ENCODE results near the gene KNTC1.
"Not testable (repeated sequence)": the region's sequence is repeated elsewhere in the genome, so short reads cannot be mapped to it uniquely, and the experiment has no call there.

Gene KNTC1

GRCh38 chr12:122526683-122527477 lies at the start of gene KNTC1, which contains the start of gene RSRC2:
Gene KNTC1, plus strand, starts transcription at chr12:122527249. Its CDS starts 2,815 bp downstream, at chr12:122530064.
Gene RSRC2, minus strand, starts transcription at chr12:122526936. Its CDS starts 83 bp downstream, at chr12:122526853.
- peak; percentile 99 for DNase-seq (ENCODE audit: low read depth)

GRCh38 chr12:122480753-122481152 lies 46.3 kb upstream of the KNTC1 start:
- DNase-seq (ENCODE audit: low read depth): no peak

- DNase-seq (ENCODE audit: low read depth): no peak
Observed at GRCh38 chr12:122481861-122482260, 45.2 kb upstream of the KNTC1 start.

GRCh38 chr12:122483969-122484368 lies 43.1 kb upstream of the KNTC1 start:
- DNase-seq (ENCODE audit: low read depth): no peak

GRCh38 chr12:122484385-122484784 lies 42.7 kb upstream of the KNTC1 start:
- not testable (repeated sequence) for DNase-seq (ENCODE audit: low read depth)

GRCh38 chr12:122486360-122486759 lies 40.7 kb upstream of the KNTC1 start:
- DNase-seq (ENCODE audit: low read depth): peak; percentile 33

GRCh38 chr12:122486805-122487426 lies 40.1 kb upstream of the KNTC1 start:
- DNase-seq (ENCODE audit: low read depth): no peak

DNA sequence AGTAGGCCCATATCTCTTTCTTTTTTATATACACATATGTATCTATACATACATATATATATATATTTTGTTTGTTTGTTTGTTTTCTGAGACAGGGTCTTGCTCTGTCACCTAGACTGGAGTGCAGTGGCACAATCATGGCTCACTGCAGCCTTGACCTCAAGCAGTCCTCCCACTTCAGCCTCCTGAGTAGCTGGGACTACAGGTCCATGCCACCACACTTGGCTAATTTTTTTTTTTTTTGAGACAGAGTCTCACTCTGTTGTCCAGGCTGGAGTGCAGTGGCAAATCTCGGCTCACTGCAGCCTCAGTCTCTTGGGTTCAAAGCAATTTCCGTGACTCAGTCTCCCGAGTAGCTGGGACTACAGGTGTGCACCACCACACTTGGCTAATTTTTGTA lies 39.2 kb upstream of the KNTC1 start:
- not testable (repeated sequence) for DNase-seq (ENCODE audit: low read depth)

DNA sequence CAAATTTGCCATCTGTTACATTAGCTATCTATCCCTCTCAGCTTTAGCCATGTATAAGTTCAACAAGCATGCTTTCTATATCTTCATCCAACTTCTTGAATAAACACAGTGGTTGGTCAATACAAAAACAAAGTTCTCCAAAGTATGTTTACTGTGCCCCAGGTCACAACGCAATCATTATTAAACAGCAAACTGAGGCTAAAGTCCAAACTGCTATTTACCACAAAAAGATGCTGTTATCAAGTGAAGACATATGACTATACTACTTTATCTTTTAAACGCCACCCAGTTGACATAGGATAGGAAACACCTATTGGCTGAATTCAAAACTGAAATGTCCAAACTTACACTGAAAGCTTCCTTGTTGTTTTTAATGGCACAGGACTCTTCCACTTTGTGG lies 38.0 kb upstream of the KNTC1 start:
- no peak for DNase-seq (ENCODE audit: low read depth)

DNA sequence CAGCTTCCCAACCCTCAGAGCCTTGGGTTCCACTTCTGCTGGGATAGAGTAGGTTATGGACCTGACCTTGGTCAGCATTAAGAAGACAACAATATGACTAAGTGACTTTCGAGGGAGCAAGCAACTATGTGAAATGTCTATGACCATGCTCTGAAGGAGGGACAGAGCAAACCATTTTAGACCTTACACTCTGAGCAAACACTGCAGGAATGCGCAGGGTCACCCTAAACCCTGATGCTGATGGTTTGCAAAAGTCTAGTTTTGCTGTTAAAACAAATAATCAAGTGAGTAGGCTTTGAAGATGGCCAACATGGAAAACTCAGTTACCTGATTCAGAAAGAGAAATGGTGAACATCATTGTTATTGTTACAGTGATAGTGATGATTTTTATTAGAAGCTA lies 35.1 kb upstream of the KNTC1 start:
- DNase-seq (ENCODE audit: low read depth): no peak

GRCh38 chr12:122493222-122493621 lies 33.8 kb upstream of the KNTC1 start:
- DNase-seq (ENCODE audit: low read depth): not testable (repeated sequence)

DNA sequence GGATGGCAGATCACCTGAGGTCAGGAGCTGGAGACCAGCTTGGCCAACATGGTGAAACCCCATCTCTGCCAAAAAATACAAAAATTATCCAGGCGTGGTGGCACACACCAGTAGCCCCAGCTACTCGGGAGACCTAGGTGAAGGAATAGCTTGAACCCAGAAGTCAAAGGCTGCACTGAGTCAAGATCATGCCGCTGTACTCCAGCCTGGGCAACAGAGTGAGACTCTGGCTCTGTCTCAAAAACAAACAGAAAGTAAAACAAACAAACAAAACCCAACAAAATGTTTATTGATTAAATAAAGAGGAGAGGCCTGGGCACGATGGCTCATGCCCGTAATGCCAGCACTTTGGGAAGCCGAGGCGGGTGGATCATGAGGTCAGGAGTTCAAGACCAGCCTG lies 31.8 kb upstream of the KNTC1 start:
- DNase-seq (ENCODE audit: low read depth): no peak

DNA sequence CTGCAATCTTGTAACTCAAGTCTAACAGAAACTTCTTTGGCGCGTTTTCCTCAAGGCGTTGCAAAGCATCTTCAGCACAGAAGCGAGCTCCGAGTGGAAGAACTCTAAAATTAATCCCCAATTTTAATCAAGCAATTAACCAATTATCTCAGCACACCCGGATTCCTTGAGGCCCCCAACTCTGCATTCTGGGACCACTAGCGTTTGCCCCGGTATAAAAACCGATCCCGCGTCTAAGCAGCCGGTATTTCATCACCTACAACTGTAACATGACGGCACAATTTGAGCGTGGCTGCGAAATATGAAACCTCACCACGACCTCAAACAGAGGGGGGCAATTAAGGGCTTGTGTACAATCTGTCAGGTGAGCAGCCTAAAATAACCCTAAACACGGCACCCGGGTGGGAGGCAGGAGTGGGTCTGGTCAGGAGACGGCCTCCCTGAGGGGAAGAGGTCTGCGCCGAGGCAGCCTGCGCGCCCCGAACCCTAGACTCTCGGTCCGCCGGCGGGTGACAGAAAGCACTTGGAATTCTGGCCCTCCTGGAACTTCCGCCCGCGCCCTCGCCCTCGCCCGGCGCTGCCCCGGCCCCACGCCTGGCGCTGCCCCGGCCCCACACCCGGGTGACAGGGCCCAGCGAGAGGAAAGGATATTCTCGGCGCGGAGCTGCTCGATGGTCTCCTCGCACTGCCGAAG lies 26.9 kb upstream of the KNTC1 start:
- DNase-seq (ENCODE audit: low read depth): peak; percentile 51

DNA sequence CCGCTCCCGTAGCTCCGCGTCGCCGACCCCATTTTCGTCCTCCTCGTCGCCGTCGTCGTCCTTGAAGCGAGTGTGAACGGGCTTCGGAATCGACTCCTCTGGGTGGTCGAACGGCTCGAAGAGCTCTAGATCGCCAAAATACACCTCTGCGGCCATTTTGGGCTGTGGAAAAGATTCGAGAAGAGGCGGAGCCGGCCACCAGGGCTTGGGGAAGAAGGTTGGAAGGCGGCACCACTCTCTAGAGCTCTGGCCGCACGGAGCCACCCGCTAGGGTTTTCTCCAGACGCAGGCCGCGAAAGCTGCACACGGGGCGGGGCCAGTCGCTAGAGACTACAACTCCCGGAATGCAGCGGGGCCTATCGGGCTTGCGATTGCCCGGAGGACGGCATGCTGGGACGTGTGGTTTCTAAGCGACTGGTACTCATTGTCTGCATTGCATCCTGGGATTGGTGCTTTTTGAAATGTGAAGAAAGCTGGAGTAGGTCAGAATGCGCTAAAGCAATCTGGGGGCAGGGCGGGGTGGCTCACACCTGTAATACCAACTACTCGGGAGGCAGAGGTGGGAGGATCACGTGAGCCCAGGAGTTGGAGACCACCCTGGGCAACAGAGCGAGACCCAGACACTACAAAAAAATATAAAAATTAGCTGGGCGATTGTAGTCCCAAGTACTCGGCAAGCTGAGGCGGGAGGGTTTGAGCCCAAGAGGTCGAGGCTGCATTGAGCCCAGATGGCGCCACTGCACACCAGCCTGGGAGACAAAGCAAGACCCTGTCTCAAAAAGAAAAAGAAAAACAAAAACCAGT lies 26.2 kb upstream of the KNTC1 start, which contains the start of gene ZCCHC8:
TSS of gene ZCCHC8 (minus strand) at position 248 of the 804 bp plus-strand sequence. CDS start at position 156, 92 bp downstream.
- DNase-seq (ENCODE audit: low read depth): peak; percentile 97

DNA sequence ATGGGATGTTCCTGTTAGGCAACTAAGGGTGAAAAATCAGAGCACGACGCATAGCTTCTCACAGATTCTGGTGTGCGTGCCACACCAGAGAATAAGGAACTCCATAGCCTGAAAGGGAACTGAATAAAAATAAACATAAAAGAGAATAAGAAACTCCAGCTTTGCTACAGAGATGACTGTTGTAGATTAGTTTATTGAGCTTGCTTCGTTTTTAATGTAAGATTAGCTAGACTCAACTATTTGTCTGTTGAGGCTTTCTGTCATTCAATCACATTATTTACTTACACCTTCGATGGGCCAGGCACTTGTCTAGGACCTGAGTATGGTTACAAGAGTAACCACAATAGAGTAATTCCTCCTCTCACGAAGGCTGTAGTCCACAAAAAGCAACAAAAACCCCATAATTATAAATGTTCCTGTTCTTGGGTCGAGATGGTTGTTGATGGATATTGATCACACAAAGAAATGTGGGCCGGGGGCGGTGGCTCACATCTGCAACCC lies 25.5 kb upstream of the KNTC1 start:
- DNase-seq (ENCODE audit: low read depth): no peak

DNA sequence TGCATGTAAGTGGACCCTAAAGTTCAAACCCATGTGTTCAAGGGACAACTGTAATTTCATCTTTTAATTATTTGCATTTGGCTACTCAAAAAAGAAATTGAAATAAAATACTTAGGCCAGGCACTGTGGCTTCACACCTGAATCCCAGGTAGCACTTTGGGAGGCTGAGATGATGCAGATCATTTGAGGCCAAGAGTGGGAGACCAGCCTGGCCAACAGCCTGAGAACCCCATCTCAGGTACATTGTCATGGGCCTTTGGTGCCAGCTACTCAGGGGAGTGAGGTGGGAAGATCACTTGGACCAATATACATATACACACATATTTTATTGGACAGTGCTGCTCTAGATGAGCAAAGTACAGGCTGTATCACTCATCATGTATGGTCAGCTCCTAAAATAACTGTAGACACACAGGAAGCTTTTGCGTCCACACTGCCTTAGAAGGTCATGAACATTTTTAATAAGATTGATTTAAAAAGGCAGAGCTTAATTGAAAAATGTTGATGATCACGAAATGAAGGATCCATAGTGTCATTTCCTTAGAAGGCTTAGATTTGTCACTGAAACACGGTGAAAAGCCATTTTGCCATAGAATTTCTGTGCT lies 23.8 kb upstream of the KNTC1 start:
- DNase-seq (ENCODE audit: low read depth): no peak

- DNase-seq (ENCODE audit: low read depth): no peak
Observed at GRCh38 chr12:122503783-122504590, 23.1 kb upstream of the KNTC1 start.

DNA sequence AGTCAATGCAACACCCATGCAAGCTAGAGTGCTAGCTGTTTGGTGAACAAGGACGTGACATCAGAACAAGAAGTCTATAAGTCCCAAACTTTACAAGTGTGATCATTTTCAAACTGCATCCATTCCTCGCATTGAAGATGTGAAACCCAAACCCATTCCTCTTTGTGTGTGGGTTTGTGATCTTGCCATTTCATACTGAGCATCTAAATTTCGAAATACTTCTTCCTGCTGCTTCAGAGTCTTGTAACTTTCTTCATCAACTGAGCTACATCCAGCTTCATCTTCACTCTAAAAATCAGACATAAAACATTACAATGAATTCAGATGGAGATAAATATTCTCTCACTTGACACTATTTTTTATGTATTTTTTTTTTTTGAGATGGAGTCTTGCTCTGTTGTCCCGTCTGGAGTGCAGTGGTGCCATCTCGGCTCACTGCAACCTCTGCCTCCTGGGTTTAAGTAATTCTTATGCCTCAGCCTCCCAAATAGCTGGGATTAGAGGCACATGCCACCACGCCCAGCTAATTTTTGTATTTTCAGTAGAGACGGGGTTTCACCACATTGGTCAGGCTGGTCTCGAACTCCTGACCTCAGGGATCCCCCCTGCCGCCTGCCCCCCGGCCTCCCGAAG lies 21.5 kb upstream of the KNTC1 start:
- DNase-seq (ENCODE audit: low read depth): no peak

- DNase-seq (ENCODE audit: low read depth): no peak
Observed at GRCh38 chr12:122506393-122506938, 20.6 kb upstream of the KNTC1 start.

DNA sequence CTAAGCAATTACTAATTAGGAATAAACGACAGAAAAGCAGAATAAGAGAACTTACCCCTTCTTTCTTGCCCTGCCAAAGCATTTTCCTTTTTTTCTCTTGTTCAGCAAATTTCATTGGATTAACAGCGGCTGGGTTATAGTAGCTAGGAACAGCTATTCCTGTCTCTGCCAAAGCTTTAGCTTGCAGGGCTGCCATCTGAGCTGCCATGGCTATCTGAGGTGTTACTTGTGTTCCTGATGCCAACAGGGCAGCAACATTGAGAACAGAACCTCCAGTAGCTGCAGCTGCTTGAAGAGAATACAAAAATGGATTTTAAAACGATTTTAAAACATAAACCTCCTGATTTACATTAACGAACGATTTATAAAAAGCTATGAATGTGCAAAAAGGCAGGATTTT lies 18.9 kb upstream of the KNTC1 start:
- DNase-seq (ENCODE audit: low read depth): no peak

All from fibroblast of the conjunctiva (primary cell).